GM19467 (cell line): ENCODE results near the gene MYMK.

Experiments used
- ATAC-seq: cut with Tn5 transposase; IDR thresholded peaks from one replicate; pipeline ENCODE4 v1.9.1; 2021; ENCODE audit warnings: mild to moderate bottlenecking, moderate library complexity; ENCODE audit not compliant: unreplicated experiment

The MYMK gene

DNA sequence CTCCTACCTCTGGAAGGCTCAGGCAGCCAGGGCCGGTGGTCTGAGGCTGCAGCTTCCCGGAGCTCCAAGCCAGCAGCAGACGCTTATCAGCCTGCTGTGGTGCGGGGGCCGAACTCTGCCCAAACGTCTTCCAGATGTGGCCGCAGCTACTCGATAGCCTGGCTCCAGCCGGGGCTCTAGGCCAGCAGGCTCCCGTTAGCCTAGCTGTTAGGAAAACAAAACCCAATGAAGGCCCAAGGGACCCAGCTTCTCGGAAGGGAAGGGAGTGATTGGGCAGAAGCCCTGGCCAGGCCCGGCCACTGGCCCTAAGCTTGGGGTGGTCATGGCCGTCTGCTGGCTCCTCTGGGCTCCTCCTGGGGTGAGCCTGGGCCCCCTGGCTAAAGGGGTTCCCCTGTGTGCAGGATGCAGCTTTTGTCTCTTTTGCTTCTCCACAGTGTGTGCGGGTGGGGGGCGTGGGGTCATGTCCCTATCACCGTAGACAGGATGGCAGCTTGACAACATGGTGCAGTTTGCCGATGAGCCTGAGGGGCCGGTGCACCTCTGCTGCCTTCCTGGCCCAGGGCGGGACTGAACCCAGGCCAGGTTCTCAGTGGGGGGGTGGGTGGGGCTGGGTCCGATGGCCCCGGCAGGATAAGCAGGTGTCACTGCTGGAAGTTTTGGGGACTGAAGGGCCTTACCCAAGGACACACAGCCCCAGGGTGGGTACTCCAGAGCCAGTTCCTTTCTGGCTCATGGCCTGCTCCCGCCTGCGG, 18.7 kb downstream of the MYMK start:
- no peak for ATAC-seq

DNA sequence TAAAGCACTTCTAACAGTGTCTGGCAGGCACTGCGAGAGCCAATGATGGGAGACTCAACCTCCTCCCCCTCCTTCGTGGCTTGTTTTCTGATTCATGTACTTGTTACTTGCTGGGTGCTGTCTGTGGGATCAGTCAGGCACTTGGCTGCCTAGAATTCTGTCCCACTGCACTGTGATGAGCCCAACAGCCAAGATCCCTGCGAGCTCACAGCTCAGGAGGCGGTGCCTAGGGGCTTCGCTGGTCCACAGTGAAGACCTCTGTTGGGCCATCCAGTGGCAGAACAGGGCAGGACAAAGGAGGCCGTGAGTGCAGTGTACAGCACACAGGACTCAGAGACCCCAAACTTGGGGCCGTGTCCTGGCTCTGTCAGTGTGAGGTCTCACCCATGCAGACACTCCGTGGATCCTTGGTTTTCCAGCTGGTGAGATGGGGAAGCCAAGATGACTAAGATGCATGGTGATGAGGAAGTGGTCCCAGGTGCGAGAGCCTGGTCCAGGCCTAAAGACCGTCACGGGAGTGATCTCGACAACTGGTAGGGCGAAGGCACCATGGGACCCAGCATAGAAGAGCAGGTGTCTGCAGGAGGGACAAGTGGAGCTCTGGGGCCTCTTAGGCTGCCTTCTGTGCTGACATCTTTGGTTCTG, 19.5 kb downstream of the MYMK start:
- no peak for ATAC-seq

DNA sequence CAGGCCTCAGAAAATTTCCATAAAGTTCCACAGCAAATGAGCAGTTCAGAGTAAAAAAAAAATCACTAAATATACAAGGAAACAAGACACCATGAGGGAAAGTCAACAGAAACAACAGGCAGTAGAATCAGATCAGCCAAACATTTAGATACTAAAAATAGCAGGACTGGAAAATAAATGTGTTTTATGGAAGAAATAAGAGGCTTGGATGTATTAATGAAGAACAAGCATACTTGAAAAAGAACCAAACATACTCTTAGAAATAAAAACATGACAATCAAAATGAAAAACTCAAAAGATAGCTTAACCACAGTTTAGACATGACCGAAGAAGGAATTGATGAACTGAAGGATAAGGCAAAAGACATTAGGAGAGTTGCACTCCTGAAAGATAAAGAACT, 22.6 kb downstream of the MYMK start:
- ATAC-seq, result no peak

DNA sequence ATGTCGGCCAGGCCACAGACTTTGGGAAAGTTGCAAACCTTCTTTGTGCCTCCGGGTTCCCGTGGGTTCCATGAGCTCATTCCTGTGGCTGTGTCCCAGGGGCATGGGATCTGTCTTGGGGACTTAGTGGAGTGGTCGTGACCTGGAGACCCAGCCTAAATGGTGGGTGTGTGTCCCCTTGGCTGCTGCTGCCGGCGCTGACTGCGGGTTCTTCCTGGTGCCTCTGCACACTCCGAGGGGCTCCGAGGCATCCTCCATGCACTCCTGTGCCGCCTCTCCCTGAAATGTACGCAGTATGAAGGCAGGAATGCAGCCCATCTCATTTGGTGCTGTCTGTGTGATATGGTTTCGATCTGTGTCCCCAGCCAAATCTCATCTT, 24.9 kb downstream of the MYMK start:
- ATAC-seq, result no peak

DNA sequence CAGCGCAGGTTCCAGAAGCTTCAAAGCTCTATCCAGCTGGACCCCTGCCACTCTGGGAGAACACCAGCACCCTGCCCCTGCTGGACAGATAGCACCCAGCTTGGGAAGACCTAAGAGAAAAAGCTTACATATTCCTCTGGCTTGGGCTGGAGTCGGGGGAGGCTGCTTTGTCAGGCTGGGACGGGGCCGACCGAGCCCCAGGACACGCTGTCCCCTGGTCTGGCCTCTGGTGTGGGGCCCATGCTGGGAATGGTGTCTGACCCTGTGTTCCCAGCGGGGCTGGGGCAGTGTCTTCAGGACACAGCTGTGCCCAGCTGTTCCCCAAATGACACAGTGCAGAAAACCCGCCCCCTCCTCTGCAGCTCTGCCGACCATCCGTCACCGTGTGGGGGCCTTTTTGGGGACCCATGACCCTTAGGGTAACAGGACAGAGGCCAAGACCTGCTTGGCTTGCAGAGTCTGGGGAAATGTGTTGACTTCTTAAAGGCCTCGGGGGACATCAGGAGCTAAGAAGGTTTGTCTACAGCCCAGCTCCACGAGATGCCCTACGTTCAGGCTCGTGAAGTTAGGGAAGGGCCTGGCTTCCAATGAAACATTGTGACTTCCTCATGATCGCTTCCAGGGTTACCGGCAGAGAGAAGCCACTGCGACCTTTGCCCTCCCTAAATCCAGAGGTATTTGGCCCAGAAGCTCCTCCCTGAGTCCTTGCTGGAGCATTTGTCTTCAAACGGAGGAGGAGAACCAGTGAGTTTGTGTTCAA, 25.4 kb downstream of the MYMK start:
- ATAC-seq, result no peak

DNA sequence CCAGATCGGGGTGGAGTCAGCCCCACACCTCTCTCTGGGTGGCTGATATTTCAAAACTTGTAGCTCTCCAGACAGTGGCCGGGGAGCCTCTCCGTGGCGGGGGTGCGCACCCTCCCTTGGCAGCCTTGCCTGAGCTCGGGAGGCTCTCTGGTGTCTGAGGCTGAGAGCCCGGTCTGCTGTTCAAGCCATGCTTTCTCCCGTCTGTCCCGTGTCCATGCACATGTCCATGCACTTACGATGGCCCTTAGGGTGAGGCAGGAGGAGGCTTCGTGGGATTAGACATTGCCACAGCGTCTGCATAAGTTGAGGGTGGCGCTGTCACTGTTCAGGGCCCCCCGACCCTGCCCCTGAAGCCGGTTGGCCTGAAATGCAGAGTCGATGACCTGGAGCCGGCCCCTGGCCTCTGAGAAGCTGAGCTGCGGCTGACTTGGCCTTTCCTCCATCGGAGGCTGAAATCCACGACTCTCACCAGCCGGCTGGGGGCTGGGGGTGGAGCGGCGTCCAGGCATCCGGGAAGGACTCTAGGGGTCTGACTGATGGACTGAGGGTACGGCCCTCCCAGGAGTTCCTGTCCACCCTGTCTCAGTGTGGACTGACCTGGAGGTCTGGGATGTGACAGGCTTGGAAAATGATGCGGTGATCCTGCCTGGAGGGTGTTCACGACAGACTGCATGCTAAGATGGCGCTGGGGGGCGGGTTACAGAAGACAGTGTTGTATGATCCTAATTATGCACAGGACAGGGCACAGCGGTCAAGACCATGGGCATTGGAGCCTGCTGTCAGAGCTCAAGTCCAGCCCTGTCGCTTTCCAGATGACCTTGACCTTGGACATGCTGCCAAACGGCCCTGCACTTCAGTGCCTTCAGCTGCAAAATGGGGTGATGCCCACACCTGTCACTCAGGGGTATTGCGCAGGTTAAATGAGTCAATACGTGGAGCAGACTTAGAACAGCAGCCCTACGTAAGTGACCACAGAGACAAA, 27.6 kb downstream of the MYMK start:
- ATAC-seq, result no peak

DNA sequence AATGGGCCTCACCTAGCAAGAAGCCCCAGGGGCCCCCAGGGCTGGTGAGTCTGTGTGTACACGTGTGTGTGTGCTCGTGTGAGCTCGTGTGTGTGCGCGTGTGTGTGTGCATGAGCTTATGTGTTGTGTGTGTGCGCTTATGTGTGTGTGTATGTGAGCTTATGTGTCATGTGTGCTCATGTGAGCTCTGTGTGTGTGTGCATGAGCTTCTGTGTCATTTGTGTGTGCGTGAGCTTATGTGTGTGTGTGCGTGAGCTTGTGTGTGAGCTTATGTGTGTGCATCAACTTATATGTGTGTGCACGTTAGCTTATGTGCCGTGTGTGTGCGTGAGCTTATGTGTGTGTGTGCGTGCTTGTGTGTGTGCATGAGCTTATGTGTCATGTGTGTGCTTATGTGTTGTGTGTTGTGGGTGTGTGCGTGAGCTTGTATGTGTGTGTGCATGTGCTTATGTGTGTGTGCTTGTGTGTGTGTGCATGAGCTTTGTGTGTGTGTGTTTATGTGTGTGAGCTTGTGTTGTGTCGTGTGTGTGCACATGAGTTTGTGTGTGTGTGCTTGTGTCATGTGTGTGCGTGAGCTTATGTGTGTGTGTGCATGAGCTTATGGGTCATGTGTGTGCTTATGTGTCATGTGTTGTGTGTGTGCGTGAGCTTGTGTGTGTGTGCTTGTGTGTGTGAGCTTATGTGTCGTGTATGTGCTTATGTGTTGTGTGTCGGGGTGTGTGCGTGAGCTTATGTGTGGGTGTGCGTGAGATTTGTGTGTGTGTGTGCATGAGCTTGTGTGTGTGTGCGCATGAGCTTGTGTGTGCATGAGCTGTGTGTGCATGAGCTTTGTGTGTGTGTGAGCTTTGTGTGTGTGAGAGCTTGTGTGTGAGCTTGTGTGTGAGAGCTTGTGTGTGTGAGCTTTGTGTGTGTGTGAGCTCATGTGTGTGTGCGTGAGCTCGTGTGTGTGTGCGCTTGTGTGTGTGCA, 29.1 kb downstream of the MYMK start:
- no peak for ATAC-seq

DNA sequence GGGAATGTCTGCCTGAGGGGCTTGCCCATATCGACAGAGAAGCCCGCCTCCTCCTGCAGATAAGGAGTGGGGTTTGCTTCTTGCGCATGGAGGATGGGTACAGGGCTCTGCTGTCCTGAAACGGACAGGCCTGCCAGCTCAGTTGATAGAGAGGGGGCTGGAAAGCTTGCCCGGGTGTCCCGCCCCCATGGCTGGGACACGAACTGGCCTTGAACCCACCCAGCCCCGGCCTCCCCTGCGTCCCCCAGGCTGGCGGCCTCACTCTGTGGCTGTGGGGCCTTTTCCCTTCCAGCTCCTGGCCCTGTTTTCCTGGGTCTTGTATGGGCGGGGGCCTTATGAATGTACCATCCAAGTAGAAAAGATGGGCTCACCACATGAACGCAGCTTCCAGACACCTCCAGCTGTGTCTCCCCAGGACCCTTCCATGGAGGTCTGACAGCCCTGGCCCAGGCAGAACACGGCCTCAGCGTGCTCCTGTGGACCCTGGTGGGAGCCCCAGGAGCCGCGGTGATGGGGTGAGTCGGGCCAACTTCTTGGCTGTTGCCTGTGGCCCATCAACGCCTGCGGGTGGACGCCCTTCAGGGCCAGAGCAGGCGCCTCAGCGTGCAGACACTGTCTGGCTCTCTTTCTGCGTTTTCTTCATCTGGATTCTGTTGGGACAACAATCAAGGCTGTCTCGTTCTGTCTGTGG, 30.0 kb downstream of the MYMK start:
- no peak for ATAC-seq

DNA sequence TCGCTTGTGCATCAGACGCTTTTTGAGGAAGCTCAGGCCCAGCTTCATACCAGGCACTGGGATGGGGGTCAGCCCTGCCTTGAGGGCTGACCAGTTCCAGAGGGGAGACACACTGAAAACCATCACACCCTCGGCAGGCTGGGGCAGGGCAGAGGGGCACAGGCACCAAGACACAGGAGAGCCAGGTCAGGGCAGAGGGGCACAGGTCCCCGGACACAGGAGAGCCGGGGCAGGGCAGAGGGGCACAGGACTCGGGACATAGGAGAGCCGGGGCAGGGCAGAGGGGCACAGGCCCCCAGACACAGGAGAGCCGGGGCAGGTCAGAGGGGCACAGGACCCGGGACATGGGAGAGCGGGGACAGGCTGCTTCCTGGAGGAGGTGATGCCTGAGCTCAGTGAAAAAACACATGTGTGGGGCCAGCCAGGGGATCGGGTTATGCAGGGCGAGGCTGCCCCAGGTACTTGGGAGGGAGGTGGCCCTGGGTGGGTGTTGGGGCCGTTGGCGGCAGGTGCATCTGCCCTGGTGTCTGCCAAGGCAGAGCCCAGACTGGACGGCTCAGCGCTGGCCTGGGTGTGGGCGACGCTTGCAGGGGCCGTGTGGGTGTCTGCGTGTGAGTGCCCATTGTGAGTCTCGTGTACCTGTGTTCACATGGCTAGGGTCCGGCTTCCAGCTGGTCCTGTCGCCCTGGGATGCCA, 30.8 kb downstream of the MYMK start:
- ATAC-seq, result no peak

DNA sequence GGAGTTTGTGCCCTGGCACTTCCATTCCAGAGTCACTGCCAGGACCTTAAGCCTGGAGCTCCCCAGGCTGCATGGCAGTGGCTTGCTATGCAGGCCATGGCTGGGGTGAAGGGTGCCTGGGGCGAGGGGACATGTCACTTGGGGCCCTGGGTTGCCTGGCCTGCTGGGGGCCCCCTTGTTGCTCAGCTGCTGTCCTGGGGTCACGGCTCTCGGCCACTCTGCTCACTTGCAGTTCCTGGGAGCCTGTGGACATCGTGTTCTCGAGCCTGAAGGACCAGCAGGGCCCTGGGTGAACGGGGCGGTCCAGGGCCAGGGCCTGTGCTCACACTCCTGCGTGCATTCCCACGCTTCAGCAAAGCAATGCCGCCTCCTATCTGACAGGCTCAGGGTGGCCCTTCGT, 31.3 kb downstream of the MYMK start:
- no peak for ATAC-seq

DNA sequence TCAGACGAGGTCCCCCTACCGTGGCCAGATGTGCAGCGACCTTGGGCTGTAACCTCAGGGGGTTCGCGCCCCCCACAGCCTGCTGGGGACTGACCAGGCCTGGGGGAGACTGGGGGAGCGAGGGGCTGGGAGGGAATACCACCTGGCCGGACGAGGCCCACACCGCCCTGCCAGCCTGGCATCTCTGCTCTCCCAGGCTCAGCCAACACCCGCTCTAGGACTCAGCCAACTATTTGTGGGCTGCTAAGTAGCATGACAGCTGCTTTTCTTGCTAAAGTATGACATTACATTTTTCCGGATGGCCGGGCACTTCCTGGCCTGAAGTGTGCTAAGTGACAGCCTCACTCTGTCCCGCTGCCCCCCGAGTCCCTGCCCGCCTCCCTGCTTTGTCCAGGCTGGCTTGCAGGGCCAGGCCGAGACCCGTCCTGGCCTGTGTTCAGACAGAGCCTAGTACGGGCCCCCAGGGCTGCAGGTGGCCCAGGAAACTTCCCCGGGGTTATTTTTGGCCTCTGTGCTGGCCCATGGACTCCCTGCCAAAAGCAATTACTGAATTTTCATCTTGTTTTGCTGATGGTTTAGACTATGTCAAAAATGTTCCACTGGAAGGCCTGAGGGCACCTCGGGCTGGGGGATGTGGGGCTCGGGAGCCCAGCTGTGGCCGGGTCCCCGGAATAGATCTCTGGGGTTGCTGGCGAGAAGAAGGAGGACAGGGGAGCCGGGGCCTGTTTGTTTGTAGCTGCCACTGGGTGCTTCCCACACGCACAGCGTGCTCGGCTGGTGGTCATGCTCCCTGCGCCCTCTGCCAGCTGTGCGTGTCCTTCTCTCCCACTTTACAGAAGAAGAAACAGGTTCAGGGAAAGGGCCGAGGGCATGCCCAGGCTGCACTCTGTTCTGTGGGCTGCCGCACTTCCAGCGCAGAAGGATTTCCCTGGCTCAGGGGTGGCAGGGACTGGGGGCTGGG, 32.4 kb downstream of the MYMK start:
- no peak for ATAC-seq

DNA sequence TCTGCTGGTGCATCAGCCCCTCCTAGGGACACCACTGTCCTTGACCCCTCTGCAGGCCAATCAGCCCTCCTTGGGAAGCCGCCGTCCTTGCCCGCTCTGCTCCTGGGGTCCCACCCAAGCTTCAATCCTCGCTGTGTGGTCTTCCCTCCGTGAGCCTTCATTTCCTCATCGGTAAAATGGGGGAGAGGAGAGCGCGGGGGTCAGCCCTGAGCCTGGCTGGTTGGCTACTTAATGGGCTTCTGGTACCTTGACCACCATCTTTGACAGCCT, 33.2 kb downstream of the MYMK start:
- ATAC-seq, result no peak

DNA sequence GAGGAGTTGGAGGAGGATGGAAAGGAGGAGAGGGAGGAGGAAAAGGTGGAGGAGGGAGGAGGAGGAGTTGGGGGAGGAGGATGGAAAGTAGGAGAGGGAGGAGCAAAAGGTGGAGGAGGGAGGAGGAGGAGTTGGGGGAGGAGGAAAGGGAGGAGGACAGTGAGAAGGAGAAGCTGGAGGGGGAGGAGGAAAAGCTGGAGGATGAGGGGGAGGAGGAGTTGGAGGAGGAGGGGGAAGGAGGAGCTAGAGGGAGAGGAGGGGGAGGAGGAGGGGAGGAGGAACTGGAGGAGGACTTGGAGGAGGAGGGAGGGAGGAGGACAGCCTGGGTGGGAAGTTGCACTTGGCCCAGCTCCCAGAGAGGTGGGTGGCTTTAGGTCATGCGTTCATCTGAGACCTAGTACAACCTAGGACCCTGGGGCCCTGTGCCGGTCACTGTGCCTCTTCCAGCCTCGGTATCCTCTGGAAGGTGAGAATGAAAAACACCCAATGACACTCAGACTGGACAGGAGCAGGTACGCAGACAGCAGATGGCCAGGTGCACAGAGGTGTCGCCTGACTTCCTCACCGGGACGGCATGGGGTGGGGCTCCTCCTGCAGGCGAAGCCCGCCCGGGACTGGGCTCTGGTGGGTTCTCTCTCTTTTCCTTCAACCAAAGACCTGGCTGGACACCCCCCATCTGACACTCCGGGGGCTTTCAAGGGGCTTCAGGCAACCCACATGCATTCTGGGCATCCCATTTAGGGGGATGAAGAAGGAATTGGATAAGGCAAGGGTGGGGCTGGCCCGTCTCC, 33.7 kb downstream of the MYMK start:
- no peak for ATAC-seq

DNA sequence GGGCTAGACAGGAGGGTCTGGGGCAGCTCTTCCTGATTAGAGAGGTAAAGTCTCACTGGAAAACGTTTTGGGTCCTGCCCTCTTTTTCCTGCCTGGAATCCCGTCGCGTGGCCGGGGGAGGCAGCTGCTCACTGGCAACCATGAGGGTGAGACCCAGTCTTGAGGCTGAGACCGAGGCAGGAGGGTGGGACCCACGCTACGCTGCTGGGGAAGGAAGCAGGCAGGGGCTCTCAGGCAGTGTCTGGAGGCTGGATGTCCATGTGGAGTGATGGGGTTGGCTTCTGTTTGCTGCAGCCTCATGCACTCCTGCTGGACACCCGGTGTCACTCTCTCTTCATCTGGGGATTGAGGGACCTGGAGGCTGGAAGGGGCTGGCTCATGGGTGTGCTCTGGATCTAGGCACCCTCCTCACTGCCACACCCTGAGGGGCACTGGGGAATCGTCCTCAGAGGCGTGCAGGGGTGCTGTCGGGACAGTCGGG, 34.5 kb downstream of the MYMK start:
- ATAC-seq, result no peak

DNA sequence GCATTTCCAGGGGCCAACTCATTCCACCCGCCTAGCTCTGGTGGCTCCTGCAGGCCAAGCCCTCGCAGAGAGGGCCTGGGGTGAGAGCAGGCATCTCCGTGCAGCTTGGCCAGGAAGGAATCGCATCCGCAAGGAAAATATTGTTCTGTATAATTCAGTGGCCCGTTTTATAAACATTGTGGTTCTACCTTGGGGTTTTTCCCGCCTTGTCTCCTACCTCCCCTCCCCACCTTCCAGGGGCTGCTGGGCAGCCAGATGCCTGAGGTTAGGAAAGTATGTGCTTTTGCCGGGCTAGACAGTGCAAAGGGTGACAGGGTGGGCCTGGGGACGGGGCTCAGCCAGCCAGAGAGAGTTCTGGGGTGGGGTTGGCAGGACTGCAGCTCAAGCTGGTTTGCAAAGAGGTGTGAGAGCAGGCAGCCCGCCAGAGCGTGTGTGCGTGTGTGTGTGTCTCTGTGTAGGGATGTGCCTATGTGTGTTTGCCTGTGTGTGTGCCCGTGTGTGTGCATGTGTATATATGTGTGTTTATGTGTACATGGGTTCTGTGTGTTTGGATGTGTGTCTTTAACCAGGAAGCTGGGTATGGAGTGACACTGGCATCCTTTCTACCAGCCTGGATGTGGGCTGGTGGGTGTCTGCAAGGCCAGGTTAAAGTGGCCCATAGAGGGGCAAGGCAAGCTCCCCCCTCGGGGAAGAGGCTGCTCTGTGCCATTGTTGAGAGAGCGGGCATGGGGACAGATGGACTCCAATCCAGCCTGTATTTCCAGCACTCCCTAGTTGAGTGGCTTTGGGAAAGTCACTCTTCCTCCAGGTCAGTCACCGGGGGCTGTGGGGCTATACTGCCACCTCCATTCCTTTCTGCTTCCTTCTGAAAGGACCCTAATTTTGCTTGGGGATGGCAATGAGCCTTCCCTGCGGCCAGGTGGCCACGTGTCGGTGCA, 35.2 kb downstream of the MYMK start:
- no peak for ATAC-seq
